ENCODE results near the gene ZSWIM5. TPM values are rescaled to one million over a fixed set of nuclear protein-coding genes. Genes with fewer than 3 reads are reported as not detected.
A peak's percentile ranks its signal among the peaks of the same experiment; 100 is the strongest.
"Not testable (repeated sequence)": the region's sequence is repeated elsewhere in the genome, so short reads cannot be mapped to it uniquely, and the experiment has no call there.

The ZSWIM5 gene
- total RNA-seq, 1 experiment from 2014 or later: 2.2 TPM

DNA sequence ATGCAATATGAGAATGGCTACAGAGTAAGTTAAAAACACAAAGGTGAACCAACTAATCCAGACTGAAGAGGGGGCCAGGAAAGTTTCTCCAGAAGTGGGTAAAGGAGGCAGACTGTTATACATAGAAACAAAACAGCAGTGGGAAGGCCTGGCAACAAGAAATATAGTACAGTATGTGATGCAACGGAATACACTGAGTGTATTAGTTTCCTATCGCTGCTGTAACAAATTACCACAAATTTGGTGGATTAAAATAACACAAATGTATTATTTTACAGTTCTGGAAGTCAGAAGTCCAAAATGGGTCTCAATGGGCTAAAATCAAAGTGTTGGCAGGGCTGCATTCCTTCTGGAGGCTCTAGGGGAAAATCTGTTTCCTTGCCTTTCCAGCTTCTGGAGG lies 95.2 kb downstream of the ZSWIM5 start:
- Mint-ChIP-seq H3K4me3 (no peak overlapping the region), H3K36me3 (peaks cover 31% of the 10 kb centered on the region), H3K27ac (no peak overlapping the region), H3K9me3 (peaks cover 53% of the 10 kb centered on the region), H3K4me1 (peaks cover 6% of the 10 kb centered on the region), H3K27me3 (ENCODE audit: low read depth) (no peaks in the 10 kb centered on the region; the same call in 1 of the 2 replicates)
- DNase-seq (ENCODE audit: low spot score) (no peak), ATAC-seq (no peak)
- ChIA-PET POLR2A (no interaction called here), CTCF (no interaction called here)
- TF ChIP-seq NR2C2 (CRISPR knock-in tag; IDR thresholded peaks at IDR 0.05) (no peak), NFE2L1 (CRISPR knock-in tag; IDR thresholded peaks at IDR 0.05) (no peak), SOX15 (CRISPR knock-in tag; IDR thresholded peaks at IDR 0.05) (no peak), ZNF416 (CRISPR knock-in tag; IDR thresholded peaks at IDR 0.05) (no peak)
- TF ChIP-seq, protein P1, sequence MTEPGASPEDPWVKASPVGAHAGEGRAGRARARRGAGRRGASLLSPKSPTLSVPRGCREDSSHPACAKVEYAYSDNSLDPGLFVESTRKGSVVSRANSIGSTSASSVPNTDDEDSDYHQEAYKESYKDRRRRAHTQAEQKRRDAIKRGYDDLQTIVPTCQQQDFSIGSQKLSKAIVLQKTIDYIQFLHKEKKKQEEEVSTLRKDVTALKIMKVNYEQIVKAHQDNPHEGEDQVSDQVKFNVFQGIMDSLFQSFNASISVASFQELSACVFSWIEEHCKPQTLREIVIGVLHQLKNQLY (CRISPR knock-in tag; IDR thresholded peaks at IDR 0.05): no peak
- TF ChIP-seq, protein P2, sequence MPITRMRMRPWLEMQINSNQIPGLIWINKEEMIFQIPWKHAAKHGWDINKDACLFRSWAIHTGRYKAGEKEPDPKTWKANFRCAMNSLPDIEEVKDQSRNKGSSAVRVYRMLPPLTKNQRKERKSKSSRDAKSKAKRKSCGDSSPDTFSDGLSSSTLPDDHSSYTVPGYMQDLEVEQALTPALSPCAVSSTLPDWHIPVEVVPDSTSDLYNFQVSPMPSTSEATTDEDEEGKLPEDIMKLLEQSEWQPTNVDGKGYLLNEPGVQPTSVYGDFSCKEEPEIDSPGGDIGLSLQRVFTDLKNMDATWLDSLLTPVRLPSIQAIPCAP (CRISPR knock-in tag; IDR thresholded peaks at IDR 0.05): no peak

DNA sequence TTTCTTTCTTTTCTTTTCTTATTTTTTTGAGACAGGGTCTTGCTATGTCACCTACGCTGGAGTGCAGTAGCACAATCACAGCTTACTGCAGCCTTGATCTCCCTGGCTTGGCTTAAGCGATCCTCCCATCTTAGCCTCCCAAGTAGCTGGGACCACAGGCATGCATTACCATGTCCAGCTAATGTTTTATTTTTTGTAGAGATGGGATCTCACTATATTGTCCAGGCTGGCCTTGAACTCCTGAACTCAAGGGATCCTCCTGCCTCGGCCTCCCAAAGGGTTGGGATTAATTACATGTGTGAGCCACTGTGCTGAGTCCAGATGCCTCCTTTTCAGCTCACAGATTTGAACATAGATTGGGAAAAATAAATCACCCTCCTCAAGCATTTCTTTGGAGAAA lies 98.6 kb downstream of the ZSWIM5 start:
- Mint-ChIP-seq H3K27ac (no peak overlapping the region), H3K36me3 (peaks cover 27% of the 10 kb centered on the region)

DNA sequence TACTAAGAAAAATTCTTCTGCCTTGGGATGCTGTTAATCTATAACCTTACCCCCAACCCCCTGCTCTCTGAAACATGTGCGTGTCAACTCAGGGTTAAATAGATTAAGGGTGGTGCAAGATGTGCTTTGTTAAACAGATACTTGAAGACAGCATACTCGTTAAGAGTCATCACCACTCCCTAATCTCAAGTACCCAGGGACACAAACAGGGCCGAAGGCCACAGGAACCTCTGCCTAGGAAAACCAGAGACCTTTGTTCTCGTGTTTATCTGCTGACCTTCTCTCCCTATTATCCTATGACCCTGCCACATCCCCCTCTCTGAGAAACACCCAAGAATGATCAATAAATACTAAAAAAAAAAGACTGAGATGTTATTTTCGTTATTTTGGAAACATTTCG lies 99.5 kb downstream of the ZSWIM5 start:
- H3K4me1 Mint-ChIP-seq; ATAC-seq; DNase-seq (ENCODE audit: low spot score); H3K27ac Mint-ChIP-seq; H3K4me3 Mint-ChIP-seq; CTCF ChIA-PET; H3K27me3 Mint-ChIP-seq (ENCODE audit: low read depth): not testable (repeated sequence)
- POLR2A ChIA-PET: interaction anchor here (0.7 kb wide), 1 partner anchor 27 kb away, joined by 9 read pairs; no protein-coding TSS in a partner anchor
- H3K36me3 Mint-ChIP-seq: peaks cover 24% of the 10 kb centered on the region
- peaks cover 48% of the 10 kb centered on the region for H3K9me3 Mint-ChIP-seq

More for the DNA sequence above, 98.6 kb downstream of the ZSWIM5 start:
- H3K4me1 Mint-ChIP-seq: peaks cover 4% of the 10 kb centered on the region; the same call in 1 of the 2 replicates
- no peak overlapping the region for H3K4me3 Mint-ChIP-seq
- no peaks in the 10 kb centered on the region; the same call in 1 of the 2 replicates for H3K27me3 Mint-ChIP-seq (ENCODE audit: low read depth)
- no peak for DNase-seq (ENCODE audit: low spot score)
- ChIA-PET POLR2A (no interaction called here), CTCF (no interaction called here)
- peaks cover 48% of the 10 kb centered on the region for H3K9me3 Mint-ChIP-seq
- no peak for TF ChIP-seq SP1 (CRISPR knock-in tag; conservative IDR thresholded peaks at IDR 0.05)
- 0 out of 2 replicates have a peak, but pooled peaks have one; percentile 5 for TF ChIP-seq ZNF121 (CRISPR knock-in tag; IDR thresholded peaks at IDR 0.05)
- ATAC-seq: no peak

DNA sequence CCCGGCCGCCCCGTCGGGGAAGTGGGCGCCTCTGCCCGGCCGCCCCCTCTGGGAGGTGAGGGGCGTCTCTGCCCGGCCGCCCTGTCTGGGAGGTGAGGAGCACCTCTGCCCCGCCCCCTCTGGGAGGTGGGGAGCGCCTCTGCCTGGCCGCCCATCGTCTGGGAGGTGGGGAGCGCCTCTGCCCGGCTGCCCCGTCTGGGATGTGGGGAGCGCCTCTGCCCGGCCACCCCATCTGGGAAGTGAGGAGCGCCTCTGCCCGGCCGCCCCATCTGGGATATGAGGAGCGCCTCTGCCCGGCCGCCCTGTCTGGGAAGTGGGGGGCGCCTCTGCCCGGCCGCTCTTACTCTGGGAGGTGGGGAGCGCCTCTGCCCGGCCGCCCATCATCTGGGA lies 100.3 kb downstream of the ZSWIM5 start:
- H3K27ac Mint-ChIP-seq; ATAC-seq; H3K27me3 Mint-ChIP-seq (ENCODE audit: low read depth); DNase-seq (ENCODE audit: low spot score); H3K4me3 Mint-ChIP-seq; H3K4me1 Mint-ChIP-seq; CTCF ChIA-PET: not testable (repeated sequence)
- peaks cover 46% of the 10 kb centered on the region for H3K9me3 Mint-ChIP-seq
- POLR2A ChIA-PET: interaction anchor here (0.5 kb wide), 1 partner anchor 1920 kb away, joined by 5 read pairs; no protein-coding TSS in a partner anchor
- H3K36me3 Mint-ChIP-seq: peaks cover 20% of the 10 kb centered on the region

DNA sequence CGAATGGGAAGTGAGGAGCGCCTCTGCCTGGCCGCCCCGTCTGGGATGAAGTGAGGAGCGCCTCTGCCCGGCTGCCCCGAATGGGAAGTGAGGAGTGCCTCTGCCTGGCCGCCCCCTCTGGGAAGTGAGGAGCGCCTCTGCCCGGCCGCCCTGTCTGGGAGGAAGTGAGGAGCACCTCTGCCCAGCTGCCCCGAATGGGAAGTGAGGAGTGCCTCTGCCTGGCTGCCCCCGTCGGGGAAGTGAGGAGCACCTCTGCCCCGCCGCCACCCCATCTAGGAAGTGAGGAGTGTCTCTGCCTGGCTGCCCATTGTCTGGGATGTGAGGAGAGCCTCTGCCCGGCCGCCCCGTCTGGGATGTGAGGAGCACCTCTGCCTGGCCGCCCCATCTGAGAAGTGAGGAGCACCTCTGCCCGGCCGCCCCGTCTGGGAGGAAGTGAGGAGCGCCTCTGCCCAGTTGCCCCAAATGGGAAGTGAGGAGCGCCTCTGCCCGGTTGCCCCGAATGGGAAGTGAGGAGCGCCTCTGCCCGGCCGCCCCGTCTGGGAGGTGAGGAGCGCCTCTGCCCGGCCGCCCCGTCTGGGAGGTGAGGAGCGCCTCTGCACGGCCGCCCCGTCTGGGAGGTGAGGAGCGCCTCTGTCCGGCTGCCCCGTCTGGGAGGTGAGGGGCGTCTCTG lies 100.8 kb downstream of the ZSWIM5 start:
- POLR2A ChIA-PET: interaction anchor here (0.5 kb wide), 1 partner anchor 1919 kb away, joined by 5 read pairs; no protein-coding TSS in a partner anchor
- ATAC-seq; CTCF ChIA-PET; H3K4me1 Mint-ChIP-seq; DNase-seq (ENCODE audit: low spot score); H3K4me3 Mint-ChIP-seq; H3K27me3 Mint-ChIP-seq (ENCODE audit: low read depth); H3K27ac Mint-ChIP-seq: not testable (repeated sequence)
- Mint-ChIP-seq H3K9me3 (peaks cover 42% of the 10 kb centered on the region), H3K36me3 (peaks cover 20% of the 10 kb centered on the region)

DNA sequence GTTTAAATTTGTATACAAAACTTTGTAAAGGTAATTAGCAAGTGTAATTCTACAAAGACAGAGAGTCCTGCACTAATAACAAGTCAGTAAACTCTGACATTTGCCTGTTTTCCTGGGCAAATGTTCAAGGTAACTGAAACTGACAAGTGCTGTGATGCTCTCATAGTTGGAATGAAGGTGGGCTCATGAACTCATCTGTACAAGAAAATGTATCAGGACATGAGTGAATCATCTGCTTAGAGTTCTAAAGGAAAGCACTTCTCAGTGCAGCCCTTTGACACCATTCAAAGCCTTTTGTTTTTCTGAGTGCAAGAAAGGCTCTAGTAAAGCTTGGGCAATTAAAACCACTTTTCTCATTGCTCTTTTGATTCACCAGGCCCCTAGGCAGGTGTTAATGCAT lies 102.9 kb downstream of the ZSWIM5 start:
- H3K9me3 Mint-ChIP-seq: peaks cover 32% of the 10 kb centered on the region
- DNase-seq (ENCODE audit: low spot score) (no peak), ATAC-seq (no peak)
- no peak overlapping the region for H3K27ac Mint-ChIP-seq
- H3K4me1 Mint-ChIP-seq: no peaks in the 10 kb centered on the region
- H3K4me3 Mint-ChIP-seq: no peak overlapping the region
- no peaks in the 10 kb centered on the region; the same call in 1 of the 2 replicates for H3K27me3 Mint-ChIP-seq (ENCODE audit: low read depth)
- ChIA-PET CTCF (no interaction called here), POLR2A (no interaction called here)
- peaks cover 20% of the 10 kb centered on the region for H3K36me3 Mint-ChIP-seq
- TF ChIP-seq KAT7 (CRISPR knock-in tag; IDR thresholded peaks at IDR 0.05; ENCODE audit: borderline replicate concordance) (no peak), SMAD4 (CRISPR knock-in tag; IDR thresholded peaks at IDR 0.05) (no peak), ZNF138 (CRISPR knock-in tag; conservative IDR thresholded peaks at IDR 0.05) (no peak), NFATC4 (CRISPR knock-in tag; IDR thresholded peaks at IDR 0.05) (no peak), CREB1 (CRISPR knock-in tag; IDR thresholded peaks at IDR 0.05) (no peak)
- TF ChIP-seq, protein P3, sequence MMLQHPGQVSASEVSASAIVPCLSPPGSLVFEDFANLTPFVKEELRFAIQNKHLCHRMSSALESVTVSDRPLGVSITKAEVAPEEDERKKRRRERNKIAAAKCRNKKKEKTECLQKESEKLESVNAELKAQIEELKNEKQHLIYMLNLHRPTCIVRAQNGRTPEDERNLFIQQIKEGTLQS (CRISPR knock-in tag; conservative IDR thresholded peaks at IDR 0.05): no peak
- TF ChIP-seq, protein P4, sequence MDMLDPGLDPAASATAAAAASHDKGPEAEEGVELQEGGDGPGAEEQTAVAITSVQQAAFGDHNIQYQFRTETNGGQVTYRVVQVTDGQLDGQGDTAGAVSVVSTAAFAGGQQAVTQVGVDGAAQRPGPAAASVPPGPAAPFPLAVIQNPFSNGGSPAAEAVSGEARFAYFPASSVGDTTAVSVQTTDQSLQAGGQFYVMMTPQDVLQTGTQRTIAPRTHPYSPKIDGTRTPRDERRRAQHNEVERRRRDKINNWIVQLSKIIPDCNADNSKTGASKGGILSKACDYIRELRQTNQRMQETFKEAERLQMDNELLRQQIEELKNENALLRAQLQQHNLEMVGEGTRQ (CRISPR knock-in tag; IDR thresholded peaks at IDR 0.05): no peak
- TF ChIP-seq, protein P5, sequence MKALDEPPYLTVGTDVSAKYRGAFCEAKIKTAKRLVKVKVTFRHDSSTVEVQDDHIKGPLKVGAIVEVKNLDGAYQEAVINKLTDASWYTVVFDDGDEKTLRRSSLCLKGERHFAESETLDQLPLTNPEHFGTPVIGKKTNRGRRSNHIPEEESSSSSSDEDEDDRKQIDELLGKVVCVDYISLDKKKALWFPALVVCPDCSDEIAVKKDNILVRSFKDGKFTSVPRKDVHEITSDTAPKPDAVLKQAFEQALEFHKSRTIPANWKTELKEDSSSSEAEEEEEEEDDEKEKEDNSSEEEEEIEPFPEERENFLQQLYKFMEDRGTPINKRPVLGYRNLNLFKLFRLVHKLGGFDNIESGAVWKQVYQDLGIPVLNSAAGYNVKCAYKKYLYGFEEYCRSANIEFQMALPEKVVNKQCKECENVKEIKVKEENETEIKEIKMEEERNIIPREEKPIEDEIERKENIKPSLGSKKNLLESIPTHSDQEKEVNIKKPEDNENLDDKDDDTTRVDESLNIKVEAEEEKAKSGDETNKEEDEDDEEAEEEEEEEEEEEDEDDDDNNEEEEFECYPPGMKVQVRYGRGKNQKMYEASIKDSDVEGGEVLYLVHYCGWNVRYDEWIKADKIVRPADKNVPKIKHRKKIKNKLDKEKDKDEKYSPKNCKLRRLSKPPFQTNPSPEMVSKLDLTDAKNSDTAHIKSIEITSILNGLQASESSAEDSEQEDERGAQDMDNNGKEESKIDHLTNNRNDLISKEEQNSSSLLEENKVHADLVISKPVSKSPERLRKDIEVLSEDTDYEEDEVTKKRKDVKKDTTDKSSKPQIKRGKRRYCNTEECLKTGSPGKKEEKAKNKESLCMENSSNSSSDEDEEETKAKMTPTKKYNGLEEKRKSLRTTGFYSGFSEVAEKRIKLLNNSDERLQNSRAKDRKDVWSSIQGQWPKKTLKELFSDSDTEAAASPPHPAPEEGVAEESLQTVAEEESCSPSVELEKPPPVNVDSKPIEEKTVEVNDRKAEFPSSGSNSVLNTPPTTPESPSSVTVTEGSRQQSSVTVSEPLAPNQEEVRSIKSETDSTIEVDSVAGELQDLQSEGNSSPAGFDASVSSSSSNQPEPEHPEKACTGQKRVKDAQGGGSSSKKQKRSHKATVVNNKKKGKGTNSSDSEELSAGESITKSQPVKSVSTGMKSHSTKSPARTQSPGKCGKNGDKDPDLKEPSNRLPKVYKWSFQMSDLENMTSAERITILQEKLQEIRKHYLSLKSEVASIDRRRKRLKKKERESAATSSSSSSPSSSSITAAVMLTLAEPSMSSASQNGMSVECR (CRISPR knock-in tag; IDR thresholded peaks at IDR 0.05; ENCODE audit: borderline replicate concordance): no peak

Measured in WTC11 (cell line).